Effector CD4-positive, alpha-beta T cell (primary cell): ENCODE data around the gene LRRC23.
A peak's percentile ranks its signal among the peaks of the same experiment; 100 is the strongest.
"Not testable (repeated sequence)": the region's sequence is repeated elsewhere in the genome, so short reads cannot be mapped to it uniquely, and the experiment has no call there.

Source experiments
- DNase-seq: peaks from one replicate; pipeline ENCODE4 v3.0.0-alpha.2; 2020
- total RNA-seq: gene quantifications from one replicate; lab custom pipeline; 2026; lab: John Stamatoyannopoulos, UW

Gene LRRC23
- total RNA-seq, result 15.4 reads per million, percentile 41 among the genes with 10 or more reads in this experiment

GRCh38 chr12:6904280-6905276 lies at the start of gene LRRC23:
Gene LRRC23 (plus strand): TSS chr12:6904822. CDS start chr12:6905634, 812 bp downstream.
- DNase-seq, result peak; percentile 98

GRCh38 chr12:6855322-6855721 lies 49.3 kb upstream of the LRRC23 start:
- no peak for DNase-seq

- DNase-seq, result no peak
Observed at GRCh38 chr12:6858799-6859198, 45.8 kb upstream of the LRRC23 start.

- DNase-seq, result no peak
Observed at GRCh38 chr12:6860116-6860515, 44.5 kb upstream of the LRRC23 start.

- DNase-seq, result no peak
Observed at GRCh38 chr12:6860942-6861341, 43.7 kb upstream of the LRRC23 start.

GRCh38 chr12:6861391-6861790 lies 43.2 kb upstream of the LRRC23 start:
- DNase-seq, result no peak

GRCh38 chr12:6863033-6863432 lies 41.6 kb upstream of the LRRC23 start:
- DNase-seq, result no peak

- no peak for DNase-seq
Observed at GRCh38 chr12:6863586-6864321, 40.9 kb upstream of the LRRC23 start.

- DNase-seq, result not testable (repeated sequence)
Observed at GRCh38 chr12:6865307-6865706, 39.3 kb upstream of the LRRC23 start.

GRCh38 chr12:6866163-6866919 lies 38.3 kb upstream of the LRRC23 start:
- DNase-seq, result no peak

GRCh38 chr12:6866920-6867412 lies 37.7 kb upstream of the LRRC23 start:
- DNase-seq, result no peak

GRCh38 chr12:6867413-6868210 lies 37.0 kb upstream of the LRRC23 start, which contains the start of gene TPI1:
Gene TPI1 (plus strand): TSS chr12:6867531. CDS start chr12:6867567, 36 bp downstream.
- peak; percentile 65 for DNase-seq

GRCh38 chr12:6868211-6869048 lies 36.2 kb upstream of the LRRC23 start:
- no peak for DNase-seq

- DNase-seq, result peak; percentile 85
Observed at GRCh38 chr12:6869049-6870021, 35.3 kb upstream of the LRRC23 start.

- DNase-seq, result not testable (repeated sequence)
Observed at GRCh38 chr12:6870304-6870703, 34.3 kb upstream of the LRRC23 start.

- no peak for DNase-seq
Observed at GRCh38 chr12:6871052-6871957, 33.3 kb upstream of the LRRC23 start.

GRCh38 chr12:6872073-6873048 lies 32.3 kb upstream of the LRRC23 start:
- DNase-seq, result peak; percentile 77
